ENCODE results near the gene CCNY. TPM values are rescaled to one million over a fixed set of nuclear protein-coding genes. Genes with fewer than 3 reads are reported as not detected.

The CCNY gene
- total RNA-seq, 1 donor from 2014 or later = 61.5 TPM

GRCh38 chr10:35467186-35467585 lies 130.9 kb downstream of the CCNY start:
- intact Hi-C loops (cut with micrococcal nuclease) = no loop called here

DNA sequence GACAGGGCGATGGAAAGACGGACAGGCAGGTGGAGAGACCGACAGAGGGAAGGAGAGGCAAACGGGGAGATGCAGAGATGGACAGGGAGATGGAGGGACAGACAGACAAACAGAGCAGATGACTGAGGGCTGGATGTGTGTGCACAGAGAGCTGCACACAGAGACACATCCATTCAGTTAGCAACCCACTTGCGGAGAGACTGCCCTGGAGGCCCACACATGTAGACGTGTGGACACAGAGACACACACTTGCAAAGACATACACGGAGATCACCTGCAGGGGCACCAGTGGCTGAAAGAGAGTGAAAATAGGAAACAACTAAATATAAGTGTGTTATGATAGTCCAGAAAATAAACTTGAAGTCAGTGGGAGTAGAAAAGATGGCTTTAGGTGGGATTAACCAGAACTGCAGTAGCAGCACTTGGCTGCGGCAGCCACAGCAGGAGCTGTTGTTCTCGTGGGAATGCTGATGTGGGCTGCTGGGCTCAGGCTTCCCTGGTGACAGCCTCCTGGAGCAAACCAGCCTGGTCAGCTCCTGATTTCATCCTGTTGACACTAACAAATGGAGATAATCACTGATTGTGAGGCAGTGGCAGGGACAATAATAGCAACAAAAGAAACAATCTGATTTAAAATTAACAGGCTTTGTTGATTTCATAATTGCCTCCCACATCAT lies 134.1 kb downstream of the CCNY start:
- intact Hi-C loops (cut with micrococcal nuclease) = no loop called here

- intact Hi-C loops (cut with micrococcal nuclease) = no loop called here
Observed at GRCh38 chr10:35470925-35471315, 134.6 kb downstream of the CCNY start.

DNA sequence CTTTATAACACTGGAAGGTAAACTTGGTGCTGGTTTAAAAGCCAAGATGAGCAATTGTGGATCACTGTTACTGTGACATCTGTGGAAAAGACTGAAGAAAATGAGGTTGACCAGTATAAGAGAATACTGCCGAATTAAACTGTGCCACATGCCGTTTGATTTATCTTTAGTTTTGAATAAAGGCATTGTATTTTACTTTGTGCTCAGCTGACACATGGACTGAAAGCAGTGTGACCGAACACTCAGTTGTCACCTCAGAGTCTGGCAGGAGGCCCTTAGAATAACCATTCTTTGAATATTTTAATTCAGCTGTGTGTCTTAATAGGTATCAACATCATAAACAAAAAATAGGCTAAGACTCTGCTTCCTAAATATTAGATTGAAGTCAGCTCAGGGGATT lies 135.1 kb downstream of the CCNY start:
- intact Hi-C loops (cut with micrococcal nuclease) = no loop called here

DNA sequence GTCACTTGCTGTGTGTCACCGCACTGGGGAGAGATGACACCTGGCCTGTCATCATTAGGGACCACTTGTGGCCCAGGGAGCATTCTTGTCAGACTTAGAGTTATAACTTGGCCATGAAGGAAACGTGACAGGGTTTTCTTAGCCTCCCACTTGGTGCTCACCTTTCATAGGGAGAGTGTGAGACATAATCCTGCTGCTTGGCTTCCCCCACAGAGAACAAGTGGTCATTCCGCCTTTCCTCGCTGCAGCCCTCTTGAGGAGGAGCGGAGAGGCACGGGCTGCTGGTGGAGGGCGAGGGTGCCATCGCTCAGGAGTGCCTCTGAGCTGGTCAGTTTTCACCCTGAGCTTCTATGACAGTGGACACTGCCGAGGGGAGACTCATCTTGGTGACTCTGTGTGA lies 143.8 kb downstream of the CCNY start:
- intact Hi-C loops (cut with micrococcal nuclease) = no loop called here

DNA sequence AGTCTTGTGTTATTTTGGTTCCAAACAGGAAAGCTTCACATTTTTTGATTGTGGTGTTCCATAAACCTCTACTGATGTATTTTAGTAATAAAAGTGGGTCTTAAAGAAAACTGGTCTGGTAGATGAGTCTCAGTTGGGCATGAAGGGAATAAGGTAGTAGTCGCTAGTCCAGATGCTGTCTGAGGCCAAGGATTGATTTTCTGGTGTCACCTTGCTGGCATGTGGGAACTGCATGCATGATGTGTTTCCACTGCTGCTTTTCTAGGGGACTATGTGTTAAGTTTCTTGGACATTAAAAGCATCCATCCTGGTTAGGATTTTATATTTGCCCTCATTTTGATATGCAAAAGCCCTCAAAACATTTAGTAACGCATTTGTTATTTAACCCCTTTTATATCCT lies 145.1 kb downstream of the CCNY start:
- intact Hi-C loops (cut with micrococcal nuclease) = no loop called here

DNA sequence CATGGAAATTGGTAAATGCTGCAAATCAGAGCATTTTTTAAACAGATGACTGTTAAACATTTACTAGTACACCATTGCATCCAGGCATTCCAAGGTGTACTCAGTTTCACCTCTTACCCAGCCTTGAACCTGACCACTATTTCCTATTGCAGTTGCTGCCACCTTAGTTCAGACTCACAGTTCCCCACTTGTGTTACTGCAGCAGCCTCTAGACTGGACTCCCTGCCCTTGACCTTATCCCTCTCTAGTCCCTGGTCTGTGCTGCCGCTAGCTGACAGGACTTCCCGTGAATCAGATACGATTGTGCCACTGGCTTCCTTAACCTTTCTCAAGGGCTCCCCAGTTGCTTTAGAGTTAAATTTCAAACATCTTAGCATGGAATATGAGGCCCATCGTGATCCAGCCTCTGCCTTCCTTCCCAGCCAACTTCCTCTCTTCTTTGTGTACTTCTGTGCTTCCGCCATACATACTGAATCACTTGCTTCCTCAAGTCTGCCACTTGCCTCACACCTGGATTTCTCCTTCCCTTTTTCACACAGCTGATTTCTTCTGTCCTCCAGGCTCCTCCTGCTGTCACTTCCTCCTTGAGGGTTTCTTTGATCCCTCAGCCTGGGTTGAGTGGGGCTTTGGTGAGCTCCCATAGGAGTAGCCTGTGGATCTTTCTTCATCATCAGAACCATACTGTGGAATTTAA lies 150.1 kb downstream of the CCNY start:
- intact Hi-C loops (cut with micrococcal nuclease) = no loop called here

DNA sequence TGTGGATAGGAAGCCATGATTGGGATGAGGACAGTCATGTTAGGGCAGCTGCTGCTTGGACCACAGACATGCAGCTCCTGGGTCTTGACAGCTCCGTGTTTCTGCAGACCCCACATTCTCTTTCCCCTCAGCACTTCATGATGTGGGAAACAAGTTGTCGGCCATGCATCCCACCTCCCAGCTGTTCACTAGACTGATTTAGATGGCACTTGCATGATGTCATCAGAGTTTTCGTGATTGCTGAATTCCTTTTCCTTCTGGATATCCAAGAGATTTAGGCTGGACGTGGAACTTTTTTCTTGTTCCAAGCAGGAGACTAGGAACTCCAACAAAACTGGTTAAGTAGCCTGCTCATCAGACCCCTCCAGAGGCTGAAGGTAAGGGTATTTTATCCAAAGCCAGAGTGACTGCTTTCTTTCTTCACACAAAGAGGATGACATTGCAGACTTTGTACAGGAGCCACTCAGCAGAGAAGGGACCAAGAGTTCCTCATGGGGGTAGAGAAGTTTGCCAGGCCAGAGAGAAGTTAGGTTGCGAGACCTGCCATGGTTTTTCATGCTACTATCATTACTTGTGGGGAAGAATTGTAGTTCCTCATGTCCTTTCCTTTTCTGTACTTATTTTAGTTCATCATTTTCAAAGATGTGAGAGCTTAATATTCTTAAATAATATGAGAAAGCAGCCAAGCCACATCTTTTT lies 151.2 kb downstream of the CCNY start:
- intact Hi-C loops (cut with micrococcal nuclease) = no loop called here

GRCh38 chr10:35488228-35488627 lies 151.9 kb downstream of the CCNY start:
- intact Hi-C loops (cut with micrococcal nuclease) = no loop called here

GRCh38 chr10:35492386-35493195 lies 156.3 kb downstream of the CCNY start:
- intact Hi-C loops (cut with micrococcal nuclease) = no loop called here

GRCh38 chr10:35493196-35494118 lies 157.1 kb downstream of the CCNY start:
- intact Hi-C loops (cut with micrococcal nuclease) = no loop called here

GRCh38 chr10:35495521-35496119 lies 159.3 kb downstream of the CCNY start:
- intact Hi-C loops (cut with micrococcal nuclease) = no loop called here

DNA sequence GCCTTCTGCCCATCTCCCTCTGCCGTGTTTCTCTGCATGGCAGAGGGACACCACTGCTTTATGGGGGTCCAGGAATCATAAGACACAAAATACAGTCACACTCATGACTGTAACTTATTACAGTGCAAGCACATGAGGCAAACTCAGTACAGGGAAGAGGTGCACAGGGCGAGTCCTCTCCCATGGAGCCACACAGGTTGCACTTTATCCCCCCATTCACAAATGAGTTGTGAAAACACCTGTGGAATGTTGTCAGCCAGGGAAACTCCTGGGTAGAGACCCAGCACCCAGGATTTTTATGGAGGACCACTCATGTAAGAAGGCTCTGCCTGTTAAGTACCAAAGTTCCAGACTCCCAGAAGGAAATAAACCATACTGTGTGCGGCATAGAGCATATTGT lies 161.6 kb downstream of the CCNY start:
- intact Hi-C loops (cut with micrococcal nuclease) = no loop called here

DNA sequence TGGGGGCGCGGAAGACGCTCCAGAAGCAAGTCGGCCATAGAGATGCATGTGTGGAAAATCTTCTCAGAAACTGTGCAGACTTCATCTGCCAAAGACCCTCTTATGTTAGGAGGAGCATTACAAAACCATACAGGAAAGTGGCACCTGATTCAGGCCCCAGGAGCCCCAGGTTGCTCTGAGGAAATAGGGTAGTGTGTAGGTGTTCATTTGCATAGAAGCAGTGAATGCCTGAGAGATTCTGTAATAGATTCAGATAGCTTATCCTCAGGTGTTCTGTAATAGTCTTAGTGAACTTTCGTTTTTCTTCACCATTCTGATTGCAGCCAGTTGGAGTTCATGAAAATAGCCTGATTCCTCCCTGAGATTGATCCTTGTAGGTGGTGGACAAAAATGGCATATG lies 162.4 kb downstream of the CCNY start:
- intact Hi-C loops (cut with micrococcal nuclease) = no loop called here

GRCh38 chr10:35501923-35502322 lies 165.6 kb downstream of the CCNY start:
- intact Hi-C loops (cut with micrococcal nuclease) = no loop called here

DNA sequence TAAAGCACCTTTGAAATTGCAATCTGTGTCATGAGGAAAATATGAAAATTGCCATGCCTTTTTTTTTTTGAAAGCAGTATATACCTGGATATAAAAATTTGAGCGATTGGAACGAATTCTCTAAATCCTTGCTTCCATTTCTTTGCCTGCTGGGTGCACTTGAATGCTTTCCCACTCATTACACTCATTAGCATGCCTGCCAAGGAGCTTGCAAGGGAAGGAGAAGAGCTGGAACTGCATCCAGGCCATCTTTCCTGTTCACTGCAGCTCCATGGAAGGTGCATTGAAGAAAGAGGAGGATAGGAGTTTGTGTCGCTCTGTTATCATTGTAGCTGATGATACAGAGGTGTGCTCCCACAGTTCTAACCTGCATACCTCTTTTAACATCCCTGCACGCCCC lies 166.4 kb downstream of the CCNY start:
- intact Hi-C loops (cut with micrococcal nuclease) = no loop called here

DNA sequence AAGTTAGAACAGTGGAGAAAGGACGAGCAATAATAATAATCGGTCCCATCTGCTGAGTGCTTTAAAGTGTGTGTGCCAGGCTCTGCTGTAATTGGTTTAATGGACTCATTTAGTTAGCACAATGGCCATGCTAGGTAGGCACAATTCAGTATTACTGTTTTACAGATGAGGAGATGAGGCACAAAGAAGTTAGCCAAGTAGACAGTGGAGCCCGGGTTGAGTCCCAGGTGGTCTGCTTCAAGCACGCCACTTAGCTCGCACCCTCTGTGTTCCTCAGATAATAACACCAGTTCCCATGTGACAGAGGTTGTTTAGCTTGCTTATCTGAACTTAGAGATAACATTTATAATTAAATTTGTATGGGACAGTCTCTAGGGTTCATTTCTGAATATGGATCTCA lies 167.3 kb downstream of the CCNY start:
- intact Hi-C loops (cut with micrococcal nuclease) = no loop called here

GRCh38 chr10:35504132-35504531 lies 167.8 kb downstream of the CCNY start:
- intact Hi-C loops (cut with micrococcal nuclease) = no loop called here

DNA sequence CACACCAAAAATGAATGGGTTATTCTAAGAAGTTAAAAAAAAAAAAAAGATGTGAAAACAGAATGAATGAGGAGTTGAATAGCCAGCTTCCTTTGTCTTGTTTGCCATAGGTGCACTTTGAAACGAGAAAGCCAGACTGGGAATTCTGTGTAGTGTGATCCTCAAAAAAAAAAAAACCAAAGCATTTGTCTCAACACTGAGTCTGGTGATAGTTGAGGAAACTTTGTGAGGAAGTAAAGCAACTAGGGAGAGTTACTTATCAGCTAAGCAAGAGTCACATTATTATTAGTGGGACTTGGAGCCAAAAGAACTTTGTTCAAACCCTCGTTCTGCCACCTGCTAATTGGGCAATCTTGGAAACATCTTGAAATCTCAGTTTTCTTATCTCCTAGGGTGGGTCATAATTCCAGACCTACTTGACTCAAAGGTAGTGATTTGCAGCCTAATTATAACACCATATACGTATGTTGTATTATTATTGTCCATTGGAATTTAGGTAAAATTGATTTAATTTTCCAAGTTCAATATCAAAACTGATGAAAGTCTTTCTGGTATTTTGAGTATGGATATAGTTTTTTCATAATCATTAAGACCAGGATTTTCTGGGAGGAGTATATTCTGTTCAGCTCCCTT lies 169.0 kb downstream of the CCNY start:
- intact Hi-C loops (cut with micrococcal nuclease) = no loop called here

DNA sequence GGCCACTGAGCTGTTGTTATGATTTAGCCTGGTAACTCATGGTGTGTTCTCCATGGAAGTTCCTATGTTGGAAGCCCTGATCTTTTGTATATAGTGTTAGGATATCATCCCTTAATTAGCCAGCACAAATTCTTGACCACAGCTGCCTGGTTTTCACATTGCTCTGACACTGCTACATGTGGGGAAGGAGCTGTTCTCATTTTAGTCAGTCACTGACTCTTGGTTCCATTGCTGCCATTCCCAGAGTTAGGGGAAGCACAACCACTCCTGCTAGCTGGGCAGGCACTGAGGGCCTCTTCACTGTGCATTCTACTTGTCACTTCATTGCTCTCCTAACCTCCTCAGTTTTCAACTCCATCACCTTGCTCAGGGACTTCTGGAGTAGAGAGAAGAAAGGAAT lies 170.4 kb downstream of the CCNY start:
- intact Hi-C loops (cut with micrococcal nuclease) = no loop called here

Data from T-helper 1 cell treated with Interleukin-12 subunit alpha and Interleukin-12 subunit beta and Interleukin-4 antibody, amounts not matched to agents 30 ng/mL and 1 ng/mL, for 36 hours (primary cell).